Right atrium auricular region (tissue), 2 donors: ENCODE measurements around the gene RGSL1. TPM values are rescaled to one million over a fixed set of nuclear protein-coding genes. Genes with fewer than 3 reads are reported as not detected.

Source experiments
- DNase-seq: peaks from one replicate; pipeline ENCODE4 v3.0.0-alpha.2; 2019; ENCODE audit warnings: low spot score
- H3K27ac ChIP-seq, 2 donors: fragments of 200-600 bp; sonication (generic); 1 replicate in 1 of 2; 2 replicates in 1 of 2; pipeline ENCODE4 v1.5.1; 2016 to 2019
- H3K27me3 ChIP-seq, 2 donors: fragments of 200-600 bp; sonication (generic); one replicate each; pipeline versions ENCODE4 v1.5.1 to v1.6.0; 2017 to 2019
- H3K36me3 ChIP-seq: fragments of 200-600 bp; sonication (generic); one replicate; pipeline ENCODE4 v1.5.1; 2016
- H3K4me1 ChIP-seq, 2 donors: fragments of 200-600 bp; sonication (generic); one replicate each; pipeline versions ENCODE4 v1.5.1 to v1.6.0; 2017 to 2019
- H3K4me3 ChIP-seq, 2 donors: fragments of 200-600 bp; sonication (generic); 1 replicate in 1 of 2; 2 replicates in 1 of 2; pipeline ENCODE4 v1.5.1; 2017 to 2019; ENCODE audit warnings: mild to moderate bottlenecking in 1 of 2, moderate library complexity in 1 of 2
- H3K9me3 ChIP-seq, 2 donors: fragments of 200-600 bp; sonication (generic); one replicate each; pipeline ENCODE4 v1.5.1; 2019
- CTCF ChIP-seq, 2 donors: fragments of 200-600 bp; sonication (generic); IDR thresholded peaks; one replicate each; pipeline ENCODE4 v1.5.1; 2019; ENCODE audit warnings: antibody characterized with exemption in 2 of 2
- total RNA-seq, 2 donors: library from RNA; depleted of rRNA; stranded (reverse); fragments of >200 nt; gene quantifications; one replicate each; pipeline ENCODE4 v1.1.0, GENCODE V29; 2016

RGSL1 gene
- total RNA-seq, 2 donors from 2014 or later = not detected

GRCh38 chr1:182600036-182600713 lies 150.2 kb downstream of the RGSL1 start:
- Histone ChIP-seq H3K27ac (no peak overlapping the region), H3K4me3 (no peak overlapping the region), H3K36me3 (no peaks in the 10 kb centered on the region), H3K4me1 (peaks cover 0 to 21% of the 10 kb centered on the region in 2 donors), H3K27me3 (no peaks in the 10 kb centered on the region), H3K9me3 (no peaks in the 10 kb centered on the region)
- no peak for DNase-seq
- TF ChIP-seq CTCF (IDR thresholded peaks at IDR 0.05) = no peak

GRCh38 chr1:182600745-182601415 lies 150.9 kb downstream of the RGSL1 start:
- no peak overlapping the region for H3K27ac ChIP-seq
- H3K36me3 ChIP-seq = no peaks in the 10 kb centered on the region
- H3K27me3 ChIP-seq = no peaks in the 10 kb centered on the region
- peaks cover 0 to 21% of the 10 kb centered on the region in 2 donors for H3K4me1 ChIP-seq
- no peak for DNase-seq
- H3K9me3 ChIP-seq = no peaks in the 10 kb centered on the region
- TF ChIP-seq CTCF (IDR thresholded peaks at IDR 0.05) = no peak
- no peak overlapping the region for H3K4me3 ChIP-seq

GRCh38 chr1:182601416-182601786 lies 151.5 kb downstream of the RGSL1 start:
- peaks cover 0 to 21% of the 10 kb centered on the region in 2 donors for H3K4me1 ChIP-seq
- H3K4me3 ChIP-seq = no peak overlapping the region
- H3K27ac ChIP-seq = no peak overlapping the region
- no peaks in the 10 kb centered on the region for H3K36me3 ChIP-seq
- H3K27me3 ChIP-seq = no peaks in the 10 kb centered on the region
- TF ChIP-seq CTCF (IDR thresholded peaks at IDR 0.05) = peak; percentile 77 to 96
- H3K9me3 ChIP-seq = no peaks in the 10 kb centered on the region
- peak; percentile 72 for DNase-seq

GRCh38 chr1:182601913-182602312 lies 152.0 kb downstream of the RGSL1 start:
- Histone ChIP-seq H3K4me3 (no peak overlapping the region), H3K27me3 (no peaks in the 10 kb centered on the region), H3K27ac (no peak overlapping the region), H3K9me3 (no peaks in the 10 kb centered on the region), H3K36me3 (no peaks in the 10 kb centered on the region), H3K4me1 (peaks cover 0 to 21% of the 10 kb centered on the region in 2 donors)
- TF ChIP-seq CTCF (IDR thresholded peaks at IDR 0.05) = no peak
- DNase-seq = no peak

- DNase-seq = no peak
- Histone ChIP-seq H3K27ac (peak overlapping the region; percentile 27 to 65), H3K4me3 (peak overlapping the region; percentile 42 to 58), H3K9me3 (no peaks in the 10 kb centered on the region), H3K27me3 (no peaks in the 10 kb centered on the region), H3K4me1 (peaks cover 0 to 21% of the 10 kb centered on the region in 2 donors), H3K36me3 (no peaks in the 10 kb centered on the region)
- TF ChIP-seq CTCF (IDR thresholded peaks at IDR 0.05) = no peak
Measured at GRCh38 chr1:182602935-182603645, 153.1 kb downstream of the RGSL1 start.
